ENCODE data around the gene NEXN. TPM values are rescaled to one million over a fixed set of nuclear protein-coding genes. Genes with fewer than 3 reads are reported as not detected.

Gene NEXN
- total RNA-seq: 1 to 10 TPM in 5 of 6 experiments, under 1 TPM in 1; 0.42 to 3.9 (median 1.9) TPM
- long read RNA-seq, partial matches to known transcripts: 0 of 1 reads
- long read RNA-seq, other reads (novel, unspliced or antisense): 1 of 1 reads

- TF ChIP-seq POLR2A (IDR thresholded peaks at IDR 0.05): peak; percentile 30
- TF ChIP-seq CTCF (IDR thresholded peaks at IDR 0.05): no peak
- Histone ChIP-seq H3K27ac (peak within 1 kb of the TSS; percentile 31 to 68 (median 60)), H3K36me3 (no peaks in the 10 kb centered on the region), H3K9me3 (no peaks in the 10 kb centered on the region), H3K27me3 (no peaks in the 10 kb centered on the region), H3K4me3 (peak within 1 kb of the TSS; percentile 60 to 64 (median 62)), H3K4me1 (no peaks in the 10 kb centered on the region)
- DNase-seq (peak; percentile 53 to 66 (median 63)), ATAC-seq (peak; percentile 79 to 85 (median 82))
- intact Hi-C loops (cut with DNase I): loop anchor here in 1 of 2 donors (10.0 kb wide), 1 partner anchor 53 kb away; no protein-coding TSS in a partner anchor
- 15% methylated on average over 11 of the region's 36 CpGs for WGBS (ENCODE audit: insufficient coverage, low coverage, low lambda C conversion rate, missing lambda C conversion rate)
Measured at GRCh38 chr1:77888081-77888780, at the start of gene NEXN. NEXN (plus strand) TSS chr1:77888624; CDS start chr1:77916107, 27,483 bp downstream.

GRCh38 chr1:77841574-77841973, 46.9 kb upstream of the NEXN start:
- Histone ChIP-seq H3K36me3 (peaks cover 0 to 7% (median 0%) of the 10 kb centered on the region in 4 donors), H3K9me3 (no peaks in the 10 kb centered on the region), H3K4me1 (no peaks in the 10 kb centered on the region), H3K27ac (no peak overlapping the region), H3K4me3 (no peak overlapping the region), H3K27me3 (no peaks in the 10 kb centered on the region)
- ATAC-seq (no peak), DNase-seq (no peak)
- TF ChIP-seq POLR2A (IDR thresholded peaks at IDR 0.05) (no peak), CTCF (IDR thresholded peaks at IDR 0.05) (no peak)
- WGBS (ENCODE audit: insufficient coverage, low coverage, low lambda C conversion rate, missing lambda C conversion rate): 40% methylated on average over 1 of the region's 1 CpG
- intact Hi-C loops (cut with DNase I): no loop called here

- ATAC-seq: no peak
- Histone ChIP-seq H3K27ac (no peak overlapping the region), H3K4me3 (no peak overlapping the region), H3K27me3 (no peaks in the 10 kb centered on the region), H3K9me3 (no peaks in the 10 kb centered on the region), H3K36me3 (peaks cover 0 to 7% (median 0%) of the 10 kb centered on the region in 4 donors), H3K4me1 (no peaks in the 10 kb centered on the region)
- TF ChIP-seq POLR2A (IDR thresholded peaks at IDR 0.05): no peak
- no peak for TF ChIP-seq CTCF (IDR thresholded peaks at IDR 0.05)
- intact Hi-C loops (cut with DNase I): no loop called here
- DNase-seq: no peak
- 100% methylated on average over 1 of the region's 1 CpG for WGBS (ENCODE audit: insufficient coverage, low coverage, low lambda C conversion rate, missing lambda C conversion rate)
Measured at GRCh38 chr1:77845951-77846350, 42.5 kb upstream of the NEXN start.

GRCh38 chr1:77846966-77847365, 41.5 kb upstream of the NEXN start:
- intact Hi-C loops (cut with DNase I): no loop called here
- Histone ChIP-seq H3K36me3 (peaks cover 0 to 7% (median 0%) of the 10 kb centered on the region in 4 donors), H3K27me3 (no peaks in the 10 kb centered on the region), H3K4me3 (no peak overlapping the region), H3K27ac (no peak overlapping the region), H3K4me1 (no peaks in the 10 kb centered on the region), H3K9me3 (no peaks in the 10 kb centered on the region)
- WGBS (ENCODE audit: insufficient coverage, low coverage, low lambda C conversion rate, missing lambda C conversion rate): 56% methylated on average over 3 of the region's 3 CpGs
- DNase-seq (no peak), ATAC-seq (no peak)
- TF ChIP-seq CTCF (IDR thresholded peaks at IDR 0.05) (no peak), POLR2A (IDR thresholded peaks at IDR 0.05) (no peak)

All from right lobe of liver (tissue), 6 donors.